DND-41 (cell line): Measurements from ENCODE around the gene NAPA.
"Not testable (repeated sequence)": the region's sequence is repeated elsewhere in the genome, so short reads cannot be mapped to it uniquely, and the experiment has no call there.

Experiments
- ATAC-seq: fragments of 200-7000 bp; cut with Tn5 transposase; 3 replicates; pipeline ENCODE4 v1.9.1; 2021; ENCODE audit warnings: low read depth; ENCODE audit not compliant: insufficient read depth
- DNase-seq: peaks from one replicate; pipeline ENCODE4 v3.0.0-alpha.2; 2020
- H2AFZ ChIP-seq: 2 replicates; pipeline ENCODE4 v1.6.0; 2012; ENCODE audit warnings: low read depth, low read length
- H3K27ac ChIP-seq: 2 replicates; pipeline ENCODE4 v1.5.1; 2012; ENCODE audit warnings: low read length, inconsistent platforms
- H3K27me3 ChIP-seq: fragments of 200-600 bp; sonication (generic); 2 replicates; pipeline ENCODE4 v1.6.0; 2012; ENCODE audit warnings: low read length, mild to moderate bottlenecking, inconsistent platforms; ENCODE audit not compliant: insufficient read depth, poor library complexity
- H3K36me3 ChIP-seq: 2 replicates; pipeline ENCODE4 v1.5.1; 2012; ENCODE audit warnings: low read length, inconsistent platforms; ENCODE audit not compliant: insufficient read depth
- H3K4me1 ChIP-seq: 2 replicates; pipeline ENCODE4 v1.5.1; 2012; ENCODE audit warnings: mild to moderate bottlenecking, low read length; ENCODE audit not compliant: insufficient read depth
- H3K4me2 ChIP-seq: 2 replicates; pipeline ENCODE4 v1.6.0; 2012; ENCODE audit warnings: mild to moderate bottlenecking, moderate library complexity, low read length, inconsistent platforms; ENCODE audit not compliant: insufficient read depth
- H3K4me3 ChIP-seq, 2 experiments: fragments of 200-600 bp in 1 of 2; shearing (Covaris generic) in 1 of 2; 2 replicates each; pipeline ENCODE4 v1.5.1; 2012 to 2016; ENCODE audit warnings: inconsistent platforms in 2 of 2, low read length in 2 of 2, mild to moderate bottlenecking in 2 of 2, low read depth in 1 of 2, moderate library complexity in 1 of 2
- H3K79me2 ChIP-seq: 2 replicates; pipeline ENCODE4 v1.6.0; 2012; ENCODE audit warnings: low read length, inconsistent platforms; ENCODE audit not compliant: insufficient read depth
- H3K9ac ChIP-seq: 2 replicates; pipeline ENCODE4 v1.6.0; 2012; ENCODE audit warnings: low read depth, mild to moderate bottlenecking, inconsistent platforms, low read length, moderate library complexity
- H3K9me3 ChIP-seq: 2 replicates; pipeline ENCODE4 v1.5.1; 2012; ENCODE audit warnings: low read length, moderate library complexity, mild to moderate bottlenecking, inconsistent platforms; ENCODE audit not compliant: insufficient read depth, severe bottlenecking
- H4K20me1 ChIP-seq: 2 replicates; pipeline ENCODE4 v1.6.0; 2012; ENCODE audit warnings: low read length; ENCODE audit not compliant: insufficient read depth
- EZH2 ChIP-seq: IDR thresholded peaks from 3 replicates; pipeline ENCODE4 v1.6.1; 2012; ENCODE audit warnings: borderline replicate concordance, low read depth, mild to moderate bottlenecking, moderate library complexity, low read length, inconsistent platforms; ENCODE audit not compliant: severe bottlenecking
- TF ChIP-seq, protein P1 (sequence below): IDR thresholded peaks from 2 replicates; pipeline ENCODE4 v1.5.1; 2012; ENCODE audit warnings: borderline replicate concordance, low read length, moderate library complexity, mild to moderate bottlenecking; ENCODE audit not compliant: poor library complexity, severe bottlenecking; ENCODE audit errors: extremely low read depth

Gene NAPA

DNA sequence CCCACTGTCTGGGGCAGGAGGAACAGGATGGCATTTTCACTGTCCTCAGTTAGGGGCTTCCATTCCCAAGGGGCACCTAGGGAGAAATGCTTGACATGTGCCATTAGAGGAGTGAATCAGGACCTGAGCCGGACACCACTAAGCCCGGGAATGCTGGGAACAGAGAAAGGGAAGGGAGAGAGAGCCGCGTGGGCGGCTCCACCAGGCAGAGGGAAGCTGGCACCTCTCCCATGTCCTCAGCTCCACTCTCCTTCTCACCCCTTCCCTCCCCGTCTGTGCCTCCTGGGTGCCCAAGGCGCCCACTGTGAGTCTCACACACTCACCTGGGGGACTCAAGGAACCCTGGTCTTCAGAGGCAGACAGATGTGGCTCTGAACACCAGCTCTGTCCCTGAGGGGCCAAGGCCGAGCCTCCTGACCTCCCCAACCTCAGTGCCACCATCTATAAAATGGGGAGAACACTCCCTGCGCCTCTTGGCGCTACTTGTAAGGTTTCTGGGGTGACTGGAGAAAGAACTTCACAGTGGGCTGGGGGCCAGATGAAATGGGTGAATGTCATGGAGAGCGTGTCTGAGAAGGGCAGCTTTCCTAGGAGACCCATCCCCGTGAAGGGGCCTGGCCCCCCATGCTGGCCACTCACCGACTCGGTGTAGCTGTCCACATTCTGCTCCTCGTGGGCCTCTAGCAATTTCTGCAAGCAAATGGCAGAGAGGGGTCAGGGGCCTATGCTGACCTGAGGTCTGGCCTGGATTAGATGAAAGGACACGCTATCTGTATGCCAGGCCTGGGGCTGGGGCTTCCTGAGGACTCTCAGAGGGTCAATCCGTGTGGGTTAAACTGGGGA is 25.6 kb downstream of the NAPA start:
- peaks cover 23% of the 10 kb centered on the region for H3K4me1 ChIP-seq
- TF ChIP-seq, protein P1, sequence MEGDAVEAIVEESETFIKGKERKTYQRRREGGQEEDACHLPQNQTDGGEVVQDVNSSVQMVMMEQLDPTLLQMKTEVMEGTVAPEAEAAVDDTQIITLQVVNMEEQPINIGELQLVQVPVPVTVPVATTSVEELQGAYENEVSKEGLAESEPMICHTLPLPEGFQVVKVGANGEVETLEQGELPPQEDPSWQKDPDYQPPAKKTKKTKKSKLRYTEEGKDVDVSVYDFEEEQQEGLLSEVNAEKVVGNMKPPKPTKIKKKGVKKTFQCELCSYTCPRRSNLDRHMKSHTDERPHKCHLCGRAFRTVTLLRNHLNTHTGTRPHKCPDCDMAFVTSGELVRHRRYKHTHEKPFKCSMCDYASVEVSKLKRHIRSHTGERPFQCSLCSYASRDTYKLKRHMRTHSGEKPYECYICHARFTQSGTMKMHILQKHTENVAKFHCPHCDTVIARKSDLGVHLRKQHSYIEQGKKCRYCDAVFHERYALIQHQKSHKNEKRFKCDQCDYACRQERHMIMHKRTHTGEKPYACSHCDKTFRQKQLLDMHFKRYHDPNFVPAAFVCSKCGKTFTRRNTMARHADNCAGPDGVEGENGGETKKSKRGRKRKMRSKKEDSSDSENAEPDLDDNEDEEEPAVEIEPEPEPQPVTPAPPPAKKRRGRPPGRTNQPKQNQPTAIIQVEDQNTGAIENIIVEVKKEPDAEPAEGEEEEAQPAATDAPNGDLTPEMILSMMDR: no peak
- TF ChIP-seq EZH2: no peak
- H3K36me3 ChIP-seq: peaks cover 69% of the 10 kb centered on the region
- H3K4me2 ChIP-seq: no peak overlapping the region
- H4K20me1 ChIP-seq: peaks cover 17% of the 10 kb centered on the region; the same call in 1 of the 2 replicates
- no peak overlapping the region for H3K9ac ChIP-seq
- H2AFZ ChIP-seq: no peak overlapping the region
- ATAC-seq (no peak), DNase-seq (no peak)
- H3K27ac ChIP-seq: no peak overlapping the region
- H3K27me3 ChIP-seq: no peaks in the 10 kb centered on the region
- no peak overlapping the region for H3K4me3 ChIP-seq
- H3K9me3 ChIP-seq: no peaks in the 10 kb centered on the region
- H3K79me2 ChIP-seq: peaks cover 7% of the 10 kb centered on the region; the same call in 1 of the 2 replicates

DNA sequence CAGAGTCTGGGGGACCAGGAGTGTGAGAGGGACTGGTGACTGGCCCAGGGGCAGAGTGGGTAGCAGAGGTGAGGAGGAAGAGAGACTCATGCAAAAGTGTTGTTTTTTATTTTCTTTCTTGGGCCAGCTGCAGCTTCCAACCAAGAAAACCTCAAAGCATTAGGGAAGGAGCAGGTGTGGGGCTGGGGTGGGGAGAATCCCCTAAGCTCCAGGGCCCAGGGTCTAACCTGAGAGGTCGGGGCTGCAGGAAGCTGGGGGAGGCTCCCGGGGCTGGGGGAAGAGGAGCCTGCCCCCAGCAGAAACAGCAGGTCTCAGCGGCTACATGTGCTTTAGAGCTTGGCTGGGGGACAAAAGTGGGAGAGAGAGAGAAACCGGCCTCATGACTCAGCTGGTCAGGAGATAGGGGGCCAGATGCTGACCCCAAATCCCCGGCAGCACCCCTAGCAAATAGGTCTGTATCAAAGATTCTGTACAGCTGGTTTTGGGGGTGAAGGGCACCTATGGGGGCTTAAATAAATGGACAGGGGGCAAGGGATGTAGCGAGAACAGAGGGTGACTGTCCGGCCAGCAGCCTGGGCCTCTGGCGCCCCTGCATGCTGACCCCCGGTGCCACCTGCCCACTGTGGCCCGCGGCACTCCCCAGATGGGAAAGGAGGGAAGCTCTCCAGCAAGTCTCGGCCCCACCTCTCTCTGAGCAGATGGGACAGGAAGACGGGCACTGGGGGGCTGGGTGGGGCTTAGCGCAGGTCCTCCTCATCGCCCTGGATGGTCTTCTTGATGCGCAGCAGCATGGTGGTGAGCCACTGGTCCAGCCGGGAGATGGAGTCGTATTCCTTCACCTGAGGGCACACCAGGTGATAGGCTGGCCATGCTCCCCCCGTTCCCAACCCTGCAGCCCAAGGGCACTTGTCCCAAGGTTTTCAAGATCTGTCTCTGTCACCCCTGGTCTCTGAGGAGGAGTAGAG is 27.0 kb downstream of the NAPA start:
- Histone ChIP-seq H3K9me3 (no peaks in the 10 kb centered on the region), H3K9ac (no peak overlapping the region), H4K20me1 (peaks cover 12% of the 10 kb centered on the region; the same call in 1 of the 2 replicates), H2AFZ (no peak overlapping the region), H3K27ac (no peak overlapping the region), H3K36me3 (peaks cover 57% of the 10 kb centered on the region), H3K79me2 (peaks cover 7% of the 10 kb centered on the region; the same call in 1 of the 2 replicates), H3K4me3 (no peak overlapping the region), H3K27me3 (no peaks in the 10 kb centered on the region), H3K4me1 (peaks cover 32% of the 10 kb centered on the region), H3K4me2 (no peak overlapping the region)
- TF ChIP-seq, protein P1: no peak
- no peak for TF ChIP-seq EZH2
- peak; percentile 65 for DNase-seq
- ATAC-seq: peak; percentile 43

DNA sequence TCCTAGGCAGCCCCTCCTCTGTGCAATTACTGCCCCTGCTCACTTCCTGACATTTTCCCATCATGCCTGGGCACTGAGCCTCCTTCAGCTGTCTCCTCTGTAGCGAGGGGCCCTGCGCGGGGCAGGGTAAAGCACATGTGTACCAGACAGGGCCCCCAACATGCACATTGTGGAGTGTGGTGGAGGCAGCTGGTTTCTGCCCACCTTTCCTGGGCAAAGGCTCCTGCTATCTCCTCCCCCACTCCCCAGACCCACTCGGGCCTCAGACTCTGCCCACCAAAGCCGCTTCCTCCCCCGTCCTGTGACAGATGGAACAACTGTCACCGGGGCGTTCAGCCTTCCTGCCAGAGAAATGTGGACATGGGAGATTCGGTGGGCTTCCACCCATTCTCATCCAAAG is 28.0 kb downstream of the NAPA start:
- DNase-seq: peak; percentile 57
- Histone ChIP-seq H4K20me1 (peaks cover 9% of the 10 kb centered on the region; the same call in 1 of the 2 replicates), H3K79me2 (peaks cover 7% of the 10 kb centered on the region; the same call in 1 of the 2 replicates), H3K36me3 (peaks cover 48% of the 10 kb centered on the region), H3K4me3 (no peak overlapping the region), H3K4me1 (peaks cover 32% of the 10 kb centered on the region), H3K27me3 (no peaks in the 10 kb centered on the region), H3K27ac (peak overlapping the region; percentile 16; the same call in 1 of the 2 replicates), H3K4me2 (no peak overlapping the region), H2AFZ (no peak overlapping the region), H3K9me3 (no peaks in the 10 kb centered on the region), H3K9ac (no peak overlapping the region)
- peak; percentile 54 for ATAC-seq
- no peak for TF ChIP-seq EZH2
- TF ChIP-seq, protein P1: no peak

DNA sequence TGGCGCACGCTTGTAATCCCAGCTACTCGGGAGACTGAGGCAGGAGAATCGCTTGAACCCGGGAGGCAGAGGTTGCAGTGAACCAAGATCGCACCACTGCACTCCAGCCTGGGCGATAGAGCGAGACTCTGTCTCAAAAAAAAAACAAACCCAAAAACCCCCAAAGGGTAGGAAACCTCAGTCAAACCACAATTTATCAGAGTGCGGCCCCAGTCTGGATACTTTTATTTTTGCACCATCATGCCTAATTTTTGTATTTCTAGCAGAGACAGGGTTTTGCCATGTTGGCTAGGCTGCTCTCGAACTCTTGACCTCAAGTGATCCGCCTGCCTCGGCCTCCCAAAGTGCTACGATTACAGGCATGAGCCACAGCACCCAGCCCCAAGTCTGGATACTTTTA is 28.6 kb downstream of the NAPA start:
- H2AFZ ChIP-seq, H3K79me2 ChIP-seq, H3K27me3 ChIP-seq, H3K9ac ChIP-seq, H3K4me2 ChIP-seq, H3K9me3 ChIP-seq, H4K20me1 ChIP-seq, H3K4me3 ChIP-seq, ATAC-seq, DNase-seq, H3K27ac ChIP-seq: not testable (repeated sequence)
- peaks cover 41% of the 10 kb centered on the region for H3K36me3 ChIP-seq
- peaks cover 32% of the 10 kb centered on the region for H3K4me1 ChIP-seq
